ENCODE data around the gene TIMM17A. TPM values are rescaled to one million over a fixed set of nuclear protein-coding genes. Genes with fewer than 3 reads are reported as not detected.

The TIMM17A gene
- total RNA-seq, 2 experiments from 2014 or later, result 75.8 to 76.8 TPM

- DNase-seq (no peak), ATAC-seq (no peak)
- intact Hi-C loops (cut with micrococcal nuclease), result no loop called here
- no peak overlapping the region for H3K27ac Mint-ChIP-seq
- ChIA-PET POLR2A (no interaction called here), CTCF (interaction anchor here (7.2 kb wide), 1 partner anchor 122 kb away, joined by 46 read pairs; no protein-coding TSS in a partner anchor)
- H3K36me3 Mint-ChIP-seq (ENCODE audit: low read depth), result no peaks in the 10 kb centered on the region
- peaks cover 2% of the 10 kb centered on the region for H3K4me1 Mint-ChIP-seq (ENCODE audit: low read depth)
- no peaks in the 10 kb centered on the region for H3K27me3 Mint-ChIP-seq
- no peak for TF ChIP-seq CTCF (IDR thresholded peaks at IDR 0.05)
- H3K9me3 Mint-ChIP-seq, result no peaks in the 10 kb centered on the region
- no peak overlapping the region for H3K4me3 Mint-ChIP-seq
Observed at GRCh38 chr1:202013603-202014002, 58.3 kb downstream of the TIMM17A start.

- Mint-ChIP-seq H3K27ac (no peak overlapping the region), H3K9me3 (no peaks in the 10 kb centered on the region), H3K4me1 (ENCODE audit: low read depth) (peaks cover 2% of the 10 kb centered on the region), H3K4me3 (no peak overlapping the region), H3K27me3 (peaks cover 4% of the 10 kb centered on the region), H3K36me3 (ENCODE audit: low read depth) (no peaks in the 10 kb centered on the region)
- intact Hi-C loops (cut with micrococcal nuclease), result no loop called here
- TF ChIP-seq CTCF (IDR thresholded peaks at IDR 0.05), result no peak
- ATAC-seq, result no peak
- CTCF ChIA-PET, result no interaction called here
- no peak for DNase-seq
- POLR2A ChIA-PET, result no interaction called here
Observed at GRCh38 chr1:202014060-202014459, 58.8 kb downstream of the TIMM17A start.

- ATAC-seq (no peak), DNase-seq (no peak)
- TF ChIP-seq CTCF (IDR thresholded peaks at IDR 0.05), result no peak
- Mint-ChIP-seq H3K9me3 (no peaks in the 10 kb centered on the region), H3K36me3 (ENCODE audit: low read depth) (no peaks in the 10 kb centered on the region), H3K27me3 (peaks cover 4% of the 10 kb centered on the region), H3K4me3 (no peak overlapping the region), H3K27ac (no peak overlapping the region), H3K4me1 (ENCODE audit: low read depth) (no peaks in the 10 kb centered on the region)
- ChIA-PET POLR2A (no interaction called here), CTCF (interaction anchor here (1.5 to 2.3 kb wide), 3 partner anchors 15 to 120 kb away, joined by 3 to 13 read pairs (median 5); no protein-coding TSS in a partner anchor)
- intact Hi-C loops (cut with micrococcal nuclease), result no loop called here
Observed at GRCh38 chr1:202014915-202015661, 59.8 kb downstream of the TIMM17A start.

- ATAC-seq (no peak), DNase-seq (no peak)
- H3K36me3 Mint-ChIP-seq (ENCODE audit: low read depth), result no peaks in the 10 kb centered on the region
- H3K27ac Mint-ChIP-seq, result no peak overlapping the region
- ChIA-PET POLR2A (no interaction called here), CTCF (interaction anchor here (1.5 to 2.3 kb wide), 3 partner anchors 16 to 120 kb away, joined by 3 to 13 read pairs (median 5); no protein-coding TSS in a partner anchor)
- no peaks in the 10 kb centered on the region for H3K4me1 Mint-ChIP-seq (ENCODE audit: low read depth)
- H3K27me3 Mint-ChIP-seq, result peaks cover 4% of the 10 kb centered on the region
- TF ChIP-seq CTCF (IDR thresholded peaks at IDR 0.05), result no peak
- H3K9me3 Mint-ChIP-seq, result no peaks in the 10 kb centered on the region
- H3K4me3 Mint-ChIP-seq, result no peak overlapping the region
- intact Hi-C loops (cut with micrococcal nuclease), result no loop called here
Observed at GRCh38 chr1:202015662-202015937, 60.3 kb downstream of the TIMM17A start.

GRCh38 chr1:202016022-202016810 is 60.9 kb downstream of the TIMM17A start:
- H3K4me1 Mint-ChIP-seq (ENCODE audit: low read depth), result no peaks in the 10 kb centered on the region
- POLR2A ChIA-PET, result interaction anchor here (1.1 kb wide), 1 partner anchor 40 kb away, joined by 3 read pairs; no protein-coding TSS in a partner anchor
- no peak for TF ChIP-seq CTCF (IDR thresholded peaks at IDR 0.05)
- CTCF ChIA-PET, result interaction anchor here (1.3 to 2.3 kb wide), 4 partner anchors 15 to 120 kb away, joined by 3 to 13 read pairs (median 4); no protein-coding TSS in a partner anchor
- no peak overlapping the region for H3K4me3 Mint-ChIP-seq
- H3K27ac Mint-ChIP-seq, result no peak overlapping the region
- peaks cover 4% of the 10 kb centered on the region for H3K27me3 Mint-ChIP-seq
- DNase-seq (no peak), ATAC-seq (no peak)
- no peaks in the 10 kb centered on the region for H3K9me3 Mint-ChIP-seq
- no peaks in the 10 kb centered on the region for H3K36me3 Mint-ChIP-seq (ENCODE audit: low read depth)
- intact Hi-C loops (cut with micrococcal nuclease), result no loop called here
